WI38 (cell line): ENCODE results near the gene USP31.

Experiments
- H3K4me3 ChIP-seq: 2 replicates; pipeline ENCODE4 v1.5.1; 2011; ENCODE audit warnings: low read depth, mild to moderate bottlenecking, control low read depth, low read length
- TF ChIP-seq, protein P1 (sequence below): IDR thresholded peaks from 2 replicates; pipeline ENCODE4 v1.5.1; 2012; ENCODE audit warnings: low read depth, mild to moderate bottlenecking, control low read depth, low read length

Gene USP31

DNA sequence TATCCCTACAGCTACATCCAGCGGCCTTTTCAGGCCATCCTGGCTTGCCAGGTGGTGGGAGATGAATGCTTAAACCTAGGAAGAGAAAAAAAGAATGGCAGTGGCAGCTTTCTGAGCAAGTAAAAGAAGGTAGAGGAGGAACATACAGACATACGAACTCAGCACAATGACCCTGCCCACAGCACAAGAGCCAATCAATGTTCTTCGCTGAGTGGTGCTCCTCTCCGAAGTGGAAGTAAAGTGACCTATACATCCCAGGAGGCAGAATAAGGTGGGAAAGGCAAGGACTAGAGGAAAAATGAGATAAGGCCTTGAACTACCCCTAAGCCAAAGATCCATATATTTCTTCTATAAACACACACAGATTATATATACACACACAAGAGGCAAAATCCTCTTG lies 28.7 kb downstream of the USP31 start:
- H3K4me3 ChIP-seq = no peak overlapping the region
- TF ChIP-seq, protein P1, sequence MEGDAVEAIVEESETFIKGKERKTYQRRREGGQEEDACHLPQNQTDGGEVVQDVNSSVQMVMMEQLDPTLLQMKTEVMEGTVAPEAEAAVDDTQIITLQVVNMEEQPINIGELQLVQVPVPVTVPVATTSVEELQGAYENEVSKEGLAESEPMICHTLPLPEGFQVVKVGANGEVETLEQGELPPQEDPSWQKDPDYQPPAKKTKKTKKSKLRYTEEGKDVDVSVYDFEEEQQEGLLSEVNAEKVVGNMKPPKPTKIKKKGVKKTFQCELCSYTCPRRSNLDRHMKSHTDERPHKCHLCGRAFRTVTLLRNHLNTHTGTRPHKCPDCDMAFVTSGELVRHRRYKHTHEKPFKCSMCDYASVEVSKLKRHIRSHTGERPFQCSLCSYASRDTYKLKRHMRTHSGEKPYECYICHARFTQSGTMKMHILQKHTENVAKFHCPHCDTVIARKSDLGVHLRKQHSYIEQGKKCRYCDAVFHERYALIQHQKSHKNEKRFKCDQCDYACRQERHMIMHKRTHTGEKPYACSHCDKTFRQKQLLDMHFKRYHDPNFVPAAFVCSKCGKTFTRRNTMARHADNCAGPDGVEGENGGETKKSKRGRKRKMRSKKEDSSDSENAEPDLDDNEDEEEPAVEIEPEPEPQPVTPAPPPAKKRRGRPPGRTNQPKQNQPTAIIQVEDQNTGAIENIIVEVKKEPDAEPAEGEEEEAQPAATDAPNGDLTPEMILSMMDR = no peak

DNA sequence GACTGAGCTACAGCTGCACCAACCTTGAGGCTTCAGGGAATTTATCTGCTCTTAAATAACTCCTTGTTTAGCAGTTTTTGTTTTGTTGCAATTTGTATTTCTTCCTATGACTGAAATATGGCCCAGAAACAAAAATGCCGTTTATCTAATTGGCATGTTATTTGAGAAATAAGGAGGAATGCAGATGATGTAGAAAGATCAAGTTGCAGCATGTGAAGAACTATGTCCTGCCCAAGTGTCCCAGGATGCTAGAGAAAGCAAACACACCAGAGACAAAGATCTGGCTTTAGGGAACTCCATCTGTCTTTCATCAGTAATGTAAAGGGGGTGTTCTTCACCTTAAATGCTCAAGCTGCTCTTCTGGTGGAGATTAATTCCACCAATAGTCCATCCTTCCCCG lies 29.7 kb downstream of the USP31 start:
- no peak overlapping the region for H3K4me3 ChIP-seq
- TF ChIP-seq, protein P1 = no peak

DNA sequence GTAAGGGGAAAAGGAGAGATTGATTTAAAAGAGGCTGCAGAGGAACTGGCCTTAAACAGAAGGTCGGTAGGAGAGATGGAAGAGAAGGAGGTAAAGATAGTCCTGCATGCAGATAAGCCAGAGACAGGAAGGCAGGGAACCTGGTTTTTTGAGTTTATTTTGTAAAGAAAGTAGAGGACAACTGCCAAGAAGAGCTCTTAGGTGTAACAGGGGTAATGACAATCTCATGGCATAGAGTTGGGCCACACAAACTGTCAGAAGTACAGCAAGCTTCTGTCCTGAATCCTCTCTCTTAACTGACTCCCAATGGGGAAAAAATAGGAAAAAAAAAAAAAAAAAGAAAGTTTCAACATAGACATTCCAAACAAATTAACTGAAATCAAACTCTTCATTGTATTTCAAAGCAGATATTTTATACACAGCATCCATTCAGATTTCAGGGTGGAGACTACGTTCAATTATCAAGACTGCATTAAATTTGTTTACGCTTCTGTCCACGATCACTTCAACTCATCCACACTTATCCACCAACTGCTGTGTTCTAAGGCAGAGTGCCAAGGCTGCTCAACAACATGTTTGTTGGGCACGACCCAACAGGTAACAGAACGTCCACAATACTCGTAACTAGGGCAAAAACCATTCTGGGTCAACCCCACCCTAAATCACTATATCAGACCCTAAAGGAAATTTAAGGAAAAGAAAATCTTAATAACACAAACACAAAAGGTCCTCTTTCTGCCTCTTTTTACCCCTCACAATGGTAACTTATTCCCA lies 34.9 kb downstream of the USP31 start:
- TF ChIP-seq, protein P1 = no peak
- no peak overlapping the region for H3K4me3 ChIP-seq

DNA sequence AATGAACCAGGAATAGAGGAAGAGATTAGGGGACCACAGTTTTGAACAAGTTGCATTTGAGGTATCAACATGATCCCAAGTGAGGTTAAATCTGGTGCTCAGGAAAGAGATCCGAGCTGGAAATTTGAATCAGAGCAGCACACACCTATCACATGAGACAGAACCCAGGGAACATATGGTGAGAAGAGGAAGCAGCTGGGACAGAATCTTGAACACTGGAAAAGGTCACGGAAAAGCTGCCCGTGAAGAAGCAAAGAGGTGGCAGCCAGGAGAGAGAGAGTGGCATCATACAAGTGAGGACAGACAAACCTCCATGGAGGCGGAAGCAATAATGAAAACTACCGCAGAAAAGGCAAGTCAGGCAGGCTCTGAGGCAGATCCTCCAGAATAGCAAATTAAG lies 36.1 kb downstream of the USP31 start:
- no peak overlapping the region for H3K4me3 ChIP-seq
- TF ChIP-seq, protein P1 = no peak

DNA sequence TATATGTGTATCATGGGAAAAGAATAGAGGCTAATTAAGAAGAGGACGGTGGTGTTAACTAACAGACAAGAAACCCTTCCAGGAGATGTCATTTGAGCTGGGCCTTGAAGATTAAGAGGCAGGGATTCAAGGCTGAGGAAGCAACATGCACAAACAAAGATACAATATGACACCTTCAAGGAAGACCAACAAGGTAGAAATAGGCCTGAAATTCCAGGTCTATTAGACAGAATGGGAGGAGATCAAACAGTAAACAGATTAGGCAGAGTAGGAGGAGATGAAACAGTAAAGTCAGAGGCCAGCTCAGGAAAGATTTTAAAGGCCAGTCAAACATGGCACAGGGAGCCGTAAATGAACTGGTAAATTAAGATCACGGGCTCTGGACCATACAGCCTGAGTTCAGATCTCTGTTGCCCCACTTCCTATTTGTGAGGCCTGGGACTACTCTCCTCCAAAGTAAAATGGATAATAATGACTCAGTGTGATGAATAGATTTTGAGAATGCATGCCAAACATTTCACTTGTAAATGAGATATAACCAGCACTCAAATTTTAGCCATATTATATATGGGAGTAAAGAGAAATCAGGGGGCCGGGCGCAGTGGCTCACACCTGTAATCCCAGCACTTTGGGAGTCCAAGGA lies 38.9 kb downstream of the USP31 start:
- H3K4me3 ChIP-seq = no peak overlapping the region
- TF ChIP-seq, protein P1 = no peak

DNA sequence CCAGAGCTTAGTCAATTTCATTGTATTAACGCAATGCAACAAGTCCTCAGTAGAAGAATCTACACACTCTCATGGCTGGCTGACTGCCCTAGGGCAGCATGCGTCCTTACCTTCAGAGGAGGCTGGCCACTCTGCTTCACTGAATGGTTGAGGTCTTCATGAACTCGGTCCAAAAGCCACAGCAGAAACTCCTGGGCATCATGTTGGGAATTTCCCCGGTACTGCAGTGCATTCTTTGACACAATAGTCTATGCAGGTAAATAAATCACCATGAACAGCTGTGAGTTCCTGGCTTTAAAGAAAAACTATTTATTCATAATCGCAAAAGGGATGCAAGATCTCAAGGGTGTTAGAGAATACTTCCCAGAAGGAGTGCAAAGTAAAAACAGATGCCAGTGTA lies 41.3 kb downstream of the USP31 start:
- H3K4me3 ChIP-seq = no peak overlapping the region
- TF ChIP-seq, protein P1 = no peak

DNA sequence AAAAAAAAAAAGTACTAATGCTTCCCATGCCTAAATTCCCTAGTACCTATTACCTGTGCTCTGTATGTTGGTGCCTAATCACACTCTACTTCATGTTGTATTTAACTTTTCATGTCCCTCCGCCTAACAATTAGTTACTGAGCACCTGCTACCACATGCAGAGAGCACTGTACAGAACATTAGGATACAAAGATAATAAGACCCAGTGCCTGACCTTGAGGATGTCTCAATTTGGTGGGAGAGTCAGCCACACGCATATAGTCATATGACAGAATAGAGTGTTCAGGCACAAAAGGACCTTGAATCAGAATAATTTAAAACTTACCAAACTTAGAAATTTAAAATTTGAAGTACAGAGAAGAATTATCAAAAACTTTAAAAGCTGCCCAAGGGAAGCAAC lies 42.1 kb downstream of the USP31 start:
- no peak overlapping the region for H3K4me3 ChIP-seq
- TF ChIP-seq, protein P1 = no peak
